CD4-positive, alpha-beta T cell treated with Interleukin-6 for 4 hours (primary cell): ENCODE results near the gene SEMA3B.

Experiments used
- DNase-seq: peaks from one replicate; pipeline ENCODE4 v3.0.0-alpha.2; 2020; ENCODE audit warnings: mixed read lengths

The SEMA3B gene

GRCh38 chr3:50319181-50319893, 50.4 kb downstream of the SEMA3B start:
- no peak for DNase-seq

- no peak for DNase-seq
Measured at GRCh38 chr3:50319894-50320625, 51.1 kb downstream of the SEMA3B start.

- peak; percentile 79 for DNase-seq
Measured at GRCh38 chr3:50320853-50321335, 51.9 kb downstream of the SEMA3B start.

GRCh38 chr3:50321336-50322114, 52.6 kb downstream of the SEMA3B start:
- DNase-seq, result peak; percentile 88

- DNase-seq, result no peak
Measured at GRCh38 chr3:50322115-50322385, 53.1 kb downstream of the SEMA3B start.

- no peak for DNase-seq
Measured at GRCh38 chr3:50322386-50323091, 53.6 kb downstream of the SEMA3B start, which contains the start of gene HYAL2. Gene HYAL2 (minus strand): TSS chr3:50322745. CDS start chr3:50320489, 2,256 bp downstream.

- no peak for DNase-seq
Measured at GRCh38 chr3:50323092-50323600, 54.2 kb downstream of the SEMA3B start.

GRCh38 chr3:50323614-50324199, 54.8 kb downstream of the SEMA3B start:
- DNase-seq, result no peak

GRCh38 chr3:50324351-50325112, 55.6 kb downstream of the SEMA3B start:
- DNase-seq, result peak; percentile 67

- no peak for DNase-seq
Measured at GRCh38 chr3:50325113-50325480, 56.1 kb downstream of the SEMA3B start.

- DNase-seq, result no peak
Measured at GRCh38 chr3:50325497-50326181, 56.7 kb downstream of the SEMA3B start.

GRCh38 chr3:50326182-50326541, 57.2 kb downstream of the SEMA3B start:
- no peak for DNase-seq

GRCh38 chr3:50327129-50327528, 58.2 kb downstream of the SEMA3B start:
- DNase-seq, result no peak
